NCI-H1694 treated with DMSO at 0.1 percent for 48 hours (cell line): Measurements from ENCODE around the gene HOMEZ.
"Not testable (repeated sequence)": the region's sequence is repeated elsewhere in the genome, so short reads cannot be mapped to it uniquely, and the experiment has no call there.

ENCODE experiments used
- DNase-seq: peaks from one replicate; lab custom pipeline; 2025; lab: John Stamatoyannopoulos, UW

Gene HOMEZ

DNA sequence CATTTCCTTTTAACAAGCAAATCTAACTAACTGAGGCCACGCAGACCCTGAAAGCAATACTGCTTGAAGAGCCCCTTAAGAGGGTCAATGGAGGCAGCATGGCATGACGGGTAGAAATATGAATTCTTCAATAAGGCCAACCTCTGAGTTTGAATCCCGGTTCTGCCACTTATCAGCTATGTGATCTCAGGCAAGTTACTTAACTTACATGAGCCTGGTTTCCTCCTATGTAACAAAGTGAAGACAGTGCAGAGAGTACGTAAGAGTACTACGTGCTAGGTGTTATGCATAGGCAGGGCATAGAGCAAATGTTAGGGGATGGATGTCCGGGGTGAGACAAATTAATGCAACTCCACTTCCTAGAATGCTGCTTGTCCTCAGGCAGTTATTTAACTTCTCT lies 4.7 kb downstream of the HOMEZ start:
- DNase-seq, result no peak

DNA sequence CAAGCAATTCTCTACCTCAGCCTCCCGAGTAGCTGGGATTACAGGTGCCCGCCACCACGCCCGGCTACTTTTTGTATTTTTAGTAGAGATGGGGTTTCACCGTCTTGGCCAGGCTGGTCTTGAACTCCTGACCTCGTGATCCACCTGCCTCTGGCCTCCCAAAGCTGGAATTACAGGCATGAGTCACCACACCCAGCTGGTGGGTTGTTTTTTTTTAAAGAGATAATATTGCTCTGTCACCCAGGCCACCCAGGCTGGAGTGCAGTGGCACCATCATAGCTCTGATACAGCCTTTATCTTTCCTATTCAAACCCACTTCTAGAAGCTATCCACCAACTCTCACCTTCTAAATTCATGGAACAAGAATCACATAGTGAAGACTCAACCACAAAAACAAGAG lies 8.0 kb downstream of the HOMEZ start:
- DNase-seq, result not testable (repeated sequence)

- DNase-seq, result no peak
Observed at GRCh38 chr14:23277189-23277588, 8.7 kb downstream of the HOMEZ start.

GRCh38 chr14:23275412-23275811 lies 10.5 kb downstream of the HOMEZ start:
- DNase-seq, result no peak

- DNase-seq, result no peak
Observed at GRCh38 chr14:23269193-23269592, 16.7 kb downstream of the HOMEZ start.

- DNase-seq, result not testable (repeated sequence)
Observed at GRCh38 chr14:23260849-23261248, 25.1 kb downstream of the HOMEZ start.

DNA sequence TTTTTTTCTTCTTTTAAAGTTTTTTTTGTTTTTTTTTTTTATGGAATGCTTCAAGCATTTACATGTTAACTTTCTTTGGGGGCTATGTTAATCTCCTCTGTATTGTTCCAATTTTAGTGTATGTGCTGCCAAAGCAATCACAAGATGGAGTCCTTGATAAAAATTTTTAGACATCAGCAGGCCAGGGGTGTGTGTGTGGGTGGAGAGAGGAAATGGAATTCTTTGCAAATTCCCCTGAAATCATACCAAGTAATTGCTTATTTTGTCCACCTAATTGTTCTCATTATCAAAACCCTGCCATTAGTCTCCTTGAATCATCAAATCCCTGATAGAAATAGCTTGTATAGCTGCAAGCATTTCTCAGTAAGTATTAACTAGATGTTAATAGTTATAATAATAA lies 26.5 kb downstream of the HOMEZ start:
- no peak for DNase-seq

DNA sequence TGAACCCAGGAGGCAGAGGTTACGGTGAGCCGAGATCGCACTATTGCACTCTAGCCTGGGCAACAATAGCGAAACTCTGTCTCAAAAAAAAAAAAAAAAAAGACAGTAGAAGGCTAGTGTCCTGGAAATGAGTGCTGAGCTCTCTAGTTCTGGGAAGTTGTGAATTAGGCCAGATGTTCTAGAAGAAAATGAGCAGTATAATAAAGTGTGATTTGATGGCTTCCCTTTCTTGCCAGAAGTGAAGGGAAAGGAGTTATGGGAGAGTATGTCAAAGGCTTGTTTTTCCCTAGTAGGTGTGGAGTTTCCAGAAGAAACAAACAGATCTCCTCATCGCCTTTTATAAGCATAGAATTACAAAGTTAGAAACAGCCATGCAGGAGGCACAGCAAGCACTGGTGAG lies 27.7 kb downstream of the HOMEZ start:
- DNase-seq, result no peak

DNA sequence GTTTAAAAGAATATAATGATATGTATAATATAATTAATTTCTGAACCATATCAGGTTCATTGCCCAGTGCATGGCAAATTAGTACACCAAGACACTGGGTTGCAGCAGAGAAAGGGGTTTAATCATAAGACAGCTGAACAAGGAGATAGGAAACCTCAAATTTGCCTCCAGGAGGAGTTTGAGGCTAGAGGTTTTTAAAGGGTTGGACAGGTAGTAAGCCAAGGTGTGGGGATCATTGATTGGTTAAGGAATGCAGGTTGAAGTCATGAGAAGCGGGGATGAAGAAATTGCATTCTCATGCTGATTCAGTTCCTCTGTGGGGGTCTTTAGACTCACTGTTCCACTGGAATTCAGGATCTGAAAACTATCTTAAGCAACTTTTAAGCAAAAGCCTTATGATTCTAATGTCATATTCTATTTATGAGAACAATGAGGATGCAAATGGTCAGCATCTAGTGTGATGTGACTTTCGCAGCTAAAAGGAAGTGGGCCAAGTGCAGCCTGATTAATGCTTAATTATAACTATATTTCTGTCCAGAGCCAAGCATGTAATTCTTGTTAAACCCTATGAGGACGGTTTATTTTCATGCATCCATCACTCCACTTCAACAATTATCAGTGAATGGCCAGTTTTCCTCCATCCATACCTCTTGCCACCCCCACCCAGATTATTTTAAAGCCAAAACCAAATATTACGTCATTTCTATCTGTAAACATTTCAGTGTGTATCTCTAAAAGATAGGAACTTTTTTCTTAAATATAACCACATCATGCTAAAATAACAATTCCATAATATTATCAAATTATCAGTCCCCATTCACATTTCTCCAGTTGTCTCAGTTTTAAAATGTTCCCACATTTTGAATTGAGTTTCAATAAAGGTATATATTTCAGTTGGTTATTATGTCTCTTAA lies 33.3 kb downstream of the HOMEZ start:
- no peak for DNase-seq

- no peak for DNase-seq
Observed at GRCh38 chr14:23252006-23252405, 33.9 kb downstream of the HOMEZ start.

GRCh38 chr14:23249824-23250223 lies 36.1 kb downstream of the HOMEZ start:
- no peak for DNase-seq

DNA sequence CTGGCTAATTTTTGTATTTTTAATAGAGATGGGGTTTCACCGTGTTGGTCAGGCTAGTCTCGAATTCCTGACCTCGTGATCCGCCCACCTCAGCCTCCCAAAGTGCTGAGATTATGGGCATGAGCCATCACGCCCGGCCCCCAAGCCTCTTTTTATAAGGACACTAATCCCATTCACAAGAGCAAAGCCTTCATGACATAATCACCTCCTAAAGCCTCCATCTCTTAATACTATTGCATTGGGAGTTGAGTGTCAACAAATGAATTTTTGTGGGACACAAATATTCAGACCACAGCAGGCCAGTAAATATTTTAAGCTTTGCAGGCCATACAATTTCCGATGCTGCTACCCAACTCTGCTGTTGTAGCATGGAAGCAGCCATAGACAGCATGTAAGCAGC lies 37.3 kb downstream of the HOMEZ start:
- DNase-seq, result no peak

DNA sequence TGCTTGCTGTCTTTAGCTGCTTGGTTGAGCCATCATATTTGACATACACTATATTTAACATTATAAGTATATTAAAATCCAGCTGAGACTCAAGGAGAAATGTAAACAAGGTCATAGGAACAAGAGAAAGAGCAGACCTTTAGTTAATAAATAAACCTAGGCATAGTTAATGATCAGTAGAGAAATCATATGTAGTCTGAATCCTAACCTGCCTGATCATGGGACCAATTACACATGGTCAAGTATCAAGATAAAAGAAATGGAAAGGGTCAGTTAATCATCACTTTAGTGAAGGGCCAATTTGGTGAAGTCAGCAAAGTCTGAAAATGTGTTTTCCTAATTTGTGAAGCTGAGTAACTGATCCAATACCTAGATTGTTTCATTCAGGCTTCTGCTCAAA lies 40.6 kb downstream of the HOMEZ start:
- DNase-seq, result no peak

DNA sequence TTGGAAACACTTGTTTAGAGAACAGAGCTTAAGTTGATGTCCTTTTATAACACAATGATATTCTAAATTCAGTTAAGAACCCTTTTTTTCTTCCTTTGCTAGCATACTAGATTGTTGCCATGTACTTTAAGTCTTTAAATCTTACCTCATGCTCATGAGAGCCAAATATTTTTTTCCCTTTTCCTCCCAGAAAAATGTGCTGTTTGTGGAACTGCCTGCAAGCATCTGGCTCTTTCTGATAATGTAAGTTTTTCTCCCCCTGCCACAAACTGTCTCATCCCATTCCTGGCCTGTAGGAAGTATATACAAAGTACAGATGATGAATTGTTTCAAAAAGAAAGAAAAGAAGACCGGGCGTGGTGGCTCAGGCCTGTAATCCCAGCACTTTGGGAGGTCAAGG lies 42.9 kb downstream of the HOMEZ start:
- no peak for DNase-seq

- DNase-seq, result no peak
Observed at GRCh38 chr14:23242076-23242475, 43.9 kb downstream of the HOMEZ start.

- DNase-seq, result not testable (repeated sequence)
Observed at GRCh38 chr14:23241061-23241715, 44.7 kb downstream of the HOMEZ start.

DNA sequence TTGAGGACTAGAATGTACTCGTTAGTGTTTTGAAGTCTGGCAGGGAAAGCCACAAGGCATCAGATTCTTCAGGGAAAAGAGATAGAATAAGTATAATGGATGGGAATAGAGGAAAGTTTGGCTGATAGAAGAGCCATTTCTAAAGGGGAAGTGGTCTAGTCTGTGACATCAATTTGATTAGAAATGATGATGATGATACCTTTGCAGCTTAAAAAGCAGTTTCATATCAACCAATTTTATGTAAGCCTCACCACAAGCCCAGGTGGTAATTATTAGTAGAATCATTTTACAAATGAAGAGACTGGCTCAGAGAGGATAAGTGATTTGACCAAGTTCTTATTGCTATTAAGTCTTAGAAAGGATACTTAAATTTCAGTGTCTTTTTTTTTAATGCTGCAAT lies 45.3 kb downstream of the HOMEZ start:
- no peak for DNase-seq

DNA sequence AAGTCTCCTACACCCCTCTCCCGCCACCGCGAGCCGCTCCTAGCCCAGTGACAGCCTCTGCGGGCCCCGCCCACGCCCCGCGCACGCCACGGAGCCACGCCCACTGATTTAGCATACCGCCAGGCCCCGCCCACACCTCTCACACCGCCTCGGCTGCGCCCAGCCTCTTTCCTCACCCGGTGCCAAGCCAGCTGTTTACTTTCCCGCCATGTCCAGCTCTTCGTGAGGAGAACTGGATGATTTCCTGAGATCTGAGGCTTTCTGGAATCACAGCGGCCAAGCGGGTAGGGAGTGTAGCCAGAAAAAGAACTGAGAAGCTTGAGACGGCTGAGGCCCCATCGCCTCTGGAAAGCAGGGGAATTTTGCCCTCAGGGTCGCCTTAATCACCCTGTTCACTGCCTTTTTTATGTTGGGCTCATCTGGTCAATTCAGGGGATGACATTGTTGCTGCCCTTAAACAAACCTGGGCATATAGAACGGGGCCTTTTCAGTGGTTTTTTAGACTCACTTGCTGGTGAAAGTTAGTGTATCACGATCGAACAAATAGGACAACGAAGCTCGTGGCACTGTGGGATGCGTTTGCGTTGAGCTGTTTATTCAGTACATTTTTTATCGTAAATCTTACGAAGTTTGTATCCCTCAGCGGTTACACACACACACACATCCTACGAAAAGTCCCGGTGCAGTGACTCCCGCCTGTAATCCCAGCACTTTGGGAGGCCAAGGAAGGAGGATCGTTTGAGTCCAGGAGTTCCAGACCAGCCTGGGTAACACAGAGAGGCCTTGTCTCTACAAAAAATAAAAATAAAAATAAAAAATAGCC lies 47.9 kb downstream of the HOMEZ start, which contains the start of gene RNF212B:
TSS of gene RNF212B (plus strand) at position 165 of the 823 bp plus-strand sequence. CDS start 2,410 bp downstream, outside the sequence.
- DNase-seq, result peak; percentile 52

DNA sequence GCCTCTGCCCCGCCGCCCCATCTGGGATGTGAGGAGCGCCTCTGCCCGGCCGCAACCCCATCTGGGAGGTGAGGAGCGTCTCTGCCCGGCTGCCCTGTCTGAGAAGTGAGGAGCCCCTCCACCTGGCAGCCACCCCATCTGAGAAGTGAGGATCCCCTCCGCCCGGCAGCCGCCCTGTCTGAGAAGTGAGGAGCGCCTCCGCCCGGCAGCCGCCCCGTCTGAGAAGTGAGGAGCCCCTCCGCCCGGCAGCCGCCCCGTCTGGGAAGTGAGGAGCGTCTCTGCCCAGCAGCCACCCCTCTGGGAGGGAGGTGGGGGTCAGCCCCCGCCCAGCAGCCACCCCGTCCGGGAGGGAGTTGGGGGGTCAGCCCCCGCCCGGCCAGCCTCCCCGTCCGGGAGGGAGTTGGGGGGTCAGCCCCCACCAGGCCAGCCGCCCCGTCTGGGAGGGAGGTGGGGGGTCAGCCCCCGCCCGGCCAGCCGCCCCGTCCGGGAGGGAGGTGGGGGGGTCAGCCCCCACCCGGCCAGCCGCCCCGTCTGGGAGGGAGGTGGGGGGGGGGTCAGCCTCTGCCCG lies 53.6 kb downstream of the HOMEZ start:
- DNase-seq, result not testable (repeated sequence)

DNA sequence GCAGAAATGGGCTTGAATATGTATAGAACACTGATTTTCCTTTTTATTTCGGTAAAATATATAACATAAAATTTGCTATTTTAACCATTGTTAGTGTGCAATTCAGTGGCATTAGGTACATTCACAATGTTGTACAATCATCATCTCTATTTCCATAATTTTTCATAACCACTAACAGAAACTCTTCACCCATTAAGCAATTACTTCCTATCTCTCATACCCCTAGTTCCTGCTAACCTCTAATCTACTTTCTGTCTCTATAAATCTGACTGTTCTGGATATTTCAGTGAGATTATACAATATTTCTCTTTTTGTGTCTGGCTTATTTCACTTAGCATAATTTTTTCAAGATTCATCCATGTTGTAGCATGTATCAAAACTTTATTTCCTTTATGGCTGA lies 57.1 kb downstream of the HOMEZ start:
- DNase-seq, result no peak

DNA sequence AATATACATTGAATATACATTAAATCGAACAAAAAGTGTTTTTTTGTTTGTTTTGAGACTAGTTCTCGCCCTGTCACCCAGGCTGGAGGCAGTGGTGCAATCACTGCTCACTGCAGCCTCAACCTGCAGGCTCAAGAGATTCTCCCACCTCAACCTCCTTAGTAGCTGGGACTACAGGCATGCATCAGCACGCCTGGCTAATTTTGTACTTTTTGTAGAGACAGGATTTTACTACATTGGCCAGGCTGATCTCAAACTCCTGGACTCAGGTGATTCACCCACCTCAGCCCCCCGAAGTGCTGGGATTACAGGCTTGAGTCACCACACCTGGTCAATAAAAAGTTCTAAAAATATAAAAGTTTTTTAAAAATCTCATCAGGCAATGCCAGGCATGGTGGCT lies 58.4 kb downstream of the HOMEZ start:
- no peak for DNase-seq

GRCh38 chr14:23224958-23225357 lies 61.0 kb downstream of the HOMEZ start:
- DNase-seq, result not testable (repeated sequence)
